Measurements from ENCODE around the gene OR52K1. TPM values are rescaled to one million over a fixed set of nuclear protein-coding genes. Genes with fewer than 3 reads are reported as not detected.

Gene OR52K1
- total RNA-seq, 1 experiment from 2014 or later, result not detected

- H3K27me3 ChIP-seq (replicated peaks; ENCODE audit: control insufficient read depth, insufficient read depth, low read length), result no peaks in the 10 kb centered on the region
- no peak overlapping the region for H3K4me3 ChIP-seq (ENCODE audit: low read depth, low read length)
- DNase-seq, result no peak
- H3K4me1 Mint-ChIP-seq (ENCODE audit: low read depth, unreplicated experiment), result no peaks in the 10 kb centered on the region
- H3K4me3 Mint-ChIP-seq (ENCODE audit: unreplicated experiment), result no peak overlapping the region
- intact Hi-C loops (cut with micrococcal nuclease; ENCODE audit: unreplicated experiment), result no loop called here
- H3K9me3 ChIP-seq, result 0 out of 2 replicates have a peak, but pooled peaks cover 4% of the 10 kb centered on the region
- no peaks in the 10 kb centered on the region for H3K36me3 Mint-ChIP-seq (ENCODE audit: insufficient read depth, unreplicated experiment)
- peaks cover 5% of the 10 kb centered on the region for H3K27me3 Mint-ChIP-seq (ENCODE audit: insufficient read depth, unreplicated experiment)
- POLR2A ChIA-PET, result no interaction called here
- no peaks in the 10 kb centered on the region for H3K4me1 ChIP-seq
- peaks cover 17% of the 10 kb centered on the region for H3K9me3 Mint-ChIP-seq (ENCODE audit: unreplicated experiment)
- H3K36me3 ChIP-seq (ENCODE audit: control insufficient read depth, insufficient read depth, low read length), result no peaks in the 10 kb centered on the region
- BruUV-seq (replicated peaks), result no TSS peak
- TF ChIP-seq CTCF (IDR thresholded peaks at IDR 0.05; ENCODE audit: insufficient read depth in 1 of 2, low read depth in 1 of 2, low read length in 1 of 2, severe bottlenecking in 1 of 2, unreplicated experiment in 1 of 2), result no peak
- H3K27ac Mint-ChIP-seq (ENCODE audit: unreplicated experiment), result no peak overlapping the region
- CTCF ChIA-PET, result no interaction called here
Observed at GRCh38 chr11:4467811-4468606, 14.4 kb upstream of the OR52K1 start.

- POLR2A ChIA-PET, result no interaction called here
- Histone ChIP-seq H3K9me3 (no peaks in the 10 kb centered on the region), H3K4me1 (no peaks in the 10 kb centered on the region), H3K36me3 (ENCODE audit: control insufficient read depth, insufficient read depth, low read length) (no peaks in the 10 kb centered on the region), H3K27me3 (replicated peaks; ENCODE audit: control insufficient read depth, insufficient read depth, low read length) (no peaks in the 10 kb centered on the region; the same call in 1 of the 2 replicates), H3K4me3 (ENCODE audit: low read depth, low read length) (no peak overlapping the region)
- BruUV-seq (replicated peaks), result no TSS peak
- Mint-ChIP-seq H3K9me3 (ENCODE audit: unreplicated experiment) (no peaks in the 10 kb centered on the region), H3K27ac (ENCODE audit: unreplicated experiment) (no peak overlapping the region), H3K36me3 (ENCODE audit: insufficient read depth, unreplicated experiment) (no peaks in the 10 kb centered on the region), H3K4me3 (ENCODE audit: unreplicated experiment) (no peak overlapping the region), H3K4me1 (ENCODE audit: low read depth, unreplicated experiment) (peaks cover 8% of the 10 kb centered on the region), H3K27me3 (ENCODE audit: insufficient read depth, unreplicated experiment) (peaks cover 13% of the 10 kb centered on the region)
- CTCF ChIA-PET, result no interaction called here
- DNase-seq, result no peak
- intact Hi-C loops (cut with micrococcal nuclease; ENCODE audit: unreplicated experiment), result no loop called here
- TF ChIP-seq CTCF (IDR thresholded peaks at IDR 0.05; ENCODE audit: insufficient read depth in 1 of 2, low read depth in 1 of 2, low read length in 1 of 2, severe bottlenecking in 1 of 2, unreplicated experiment in 1 of 2), result no peak
Observed at GRCh38 chr11:4479644-4480043, 2.8 kb upstream of the OR52K1 start.

- Histone ChIP-seq H3K27me3 (replicated peaks; ENCODE audit: control insufficient read depth, insufficient read depth, low read length) (no peaks in the 10 kb centered on the region; the same call in 1 of the 2 replicates), H3K36me3 (ENCODE audit: control insufficient read depth, insufficient read depth, low read length) (no peaks in the 10 kb centered on the region), H3K4me1 (no peaks in the 10 kb centered on the region), H3K9me3 (no peaks in the 10 kb centered on the region), H3K4me3 (ENCODE audit: low read depth, low read length) (no peak overlapping the region)
- POLR2A ChIA-PET, result no interaction called here
- no peaks in the 10 kb centered on the region for H3K36me3 Mint-ChIP-seq (ENCODE audit: insufficient read depth, unreplicated experiment)
- H3K9me3 Mint-ChIP-seq (ENCODE audit: unreplicated experiment), result no peaks in the 10 kb centered on the region
- H3K4me3 Mint-ChIP-seq (ENCODE audit: unreplicated experiment), result no peak overlapping the region
- no peak for DNase-seq
- H3K27ac Mint-ChIP-seq (ENCODE audit: unreplicated experiment), result no peak overlapping the region
- peaks cover 5% of the 10 kb centered on the region for H3K27me3 Mint-ChIP-seq (ENCODE audit: insufficient read depth, unreplicated experiment)
- peaks cover 8% of the 10 kb centered on the region for H3K4me1 Mint-ChIP-seq (ENCODE audit: low read depth, unreplicated experiment)
- CTCF ChIA-PET, result no interaction called here
- no peak for TF ChIP-seq CTCF (IDR thresholded peaks at IDR 0.05; ENCODE audit: insufficient read depth in 1 of 2, low read depth in 1 of 2, low read length in 1 of 2, severe bottlenecking in 1 of 2, unreplicated experiment in 1 of 2)
- intact Hi-C loops (cut with micrococcal nuclease; ENCODE audit: unreplicated experiment), result no loop called here
- no TSS peak for BruUV-seq (replicated peaks)
Observed at GRCh38 chr11:4480577-4481239, 1.7 kb upstream of the OR52K1 start.
